Ovary (tissue), 3 donors: ENCODE data around the gene TMEM117.

Experiments
- EP300 ChIP-seq: sonication (generic); formaldehyde crosslinking; IDR thresholded peaks from one replicate; pipeline ENCODE4 v1.6.1; 2017; ENCODE audit warnings: antibody characterized with exemption
- POLR2A ChIP-seq: fragments of 450-650 bp; IDR thresholded peaks from one replicate; pipeline ENCODE4 v1.6.1; 2017; ENCODE audit warnings: antibody characterized with exemption, mild to moderate bottlenecking, moderate library complexity
- TF ChIP-seq, protein P1 (sequence below), 3 donors: fragments of 450-650 bp in 2 of 3; fragments of 200-600 bp in 1 of 3; IDR thresholded peaks; one replicate each; pipeline versions ENCODE4 v1.5.1 to v1.8.0; 2016 to 2022; ENCODE audit warnings: antibody characterized with exemption in 3 of 3, mild to moderate bottlenecking in 1 of 3
- donor health status: DM: no; HTN: no; CAD: no.

DNA sequence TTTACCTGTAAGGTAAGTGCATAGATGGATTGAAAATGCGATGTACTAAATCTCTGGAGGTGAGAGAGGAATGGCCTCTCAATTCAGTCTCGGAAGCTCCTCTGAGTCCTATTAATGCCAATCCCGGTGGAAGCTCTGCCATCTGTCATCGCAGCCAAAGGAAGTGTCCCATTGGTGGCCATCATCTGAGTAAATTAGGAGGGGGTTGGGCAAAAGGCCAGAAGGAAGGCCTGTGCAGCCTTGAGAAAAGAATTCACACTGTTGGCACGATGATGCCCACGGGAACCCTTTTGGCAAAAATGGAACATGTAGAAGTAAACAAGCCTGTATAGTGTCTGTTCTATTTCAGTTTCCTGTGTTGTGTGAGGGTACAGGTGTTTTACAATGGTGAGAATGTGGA, 545.5 kb downstream of the TMEM117 start:
- TF ChIP-seq, protein P1, sequence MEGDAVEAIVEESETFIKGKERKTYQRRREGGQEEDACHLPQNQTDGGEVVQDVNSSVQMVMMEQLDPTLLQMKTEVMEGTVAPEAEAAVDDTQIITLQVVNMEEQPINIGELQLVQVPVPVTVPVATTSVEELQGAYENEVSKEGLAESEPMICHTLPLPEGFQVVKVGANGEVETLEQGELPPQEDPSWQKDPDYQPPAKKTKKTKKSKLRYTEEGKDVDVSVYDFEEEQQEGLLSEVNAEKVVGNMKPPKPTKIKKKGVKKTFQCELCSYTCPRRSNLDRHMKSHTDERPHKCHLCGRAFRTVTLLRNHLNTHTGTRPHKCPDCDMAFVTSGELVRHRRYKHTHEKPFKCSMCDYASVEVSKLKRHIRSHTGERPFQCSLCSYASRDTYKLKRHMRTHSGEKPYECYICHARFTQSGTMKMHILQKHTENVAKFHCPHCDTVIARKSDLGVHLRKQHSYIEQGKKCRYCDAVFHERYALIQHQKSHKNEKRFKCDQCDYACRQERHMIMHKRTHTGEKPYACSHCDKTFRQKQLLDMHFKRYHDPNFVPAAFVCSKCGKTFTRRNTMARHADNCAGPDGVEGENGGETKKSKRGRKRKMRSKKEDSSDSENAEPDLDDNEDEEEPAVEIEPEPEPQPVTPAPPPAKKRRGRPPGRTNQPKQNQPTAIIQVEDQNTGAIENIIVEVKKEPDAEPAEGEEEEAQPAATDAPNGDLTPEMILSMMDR (IDR thresholded peaks at IDR 0.05) = no peak
- TF ChIP-seq POLR2A (no peak), EP300 (no peak)
